ENCODE data around the gene NOL8.
A peak's percentile ranks its signal among the peaks of the same experiment; 100 is the strongest.

Gene NOL8

GRCh38 chr9:92312887-92313623, 12.1 kb downstream of the NOL8 start:
- DNase-seq (ENCODE audit: low spot score): no peak

GRCh38 chr9:92310562-92310961, 14.6 kb downstream of the NOL8 start:
- DNase-seq (ENCODE audit: low spot score): no peak

GRCh38 chr9:92308893-92309292, 16.3 kb downstream of the NOL8 start:
- no peak for DNase-seq (ENCODE audit: low spot score)

GRCh38 chr9:92300936-92301335, 24.2 kb downstream of the NOL8 start:
- DNase-seq (ENCODE audit: low spot score): no peak

GRCh38 chr9:92299116-92299515, 26.0 kb downstream of the NOL8 start:
- DNase-seq (ENCODE audit: low spot score): peak; percentile 58

- DNase-seq (ENCODE audit: low spot score): no peak
These were observed 27.1 kb downstream of the NOL8 start for GRCh38 chr9:92298036-92298435.

- no peak for DNase-seq (ENCODE audit: low spot score)
These were observed 27.5 kb downstream of the NOL8 start for GRCh38 chr9:92297611-92298010.

GRCh38 chr9:92295827-92296258, 29.3 kb downstream of the NOL8 start:
- DNase-seq (ENCODE audit: low spot score): no peak

GRCh38 chr9:92295240-92295790, 29.8 kb downstream of the NOL8 start:
- DNase-seq (ENCODE audit: low spot score): no peak

- no peak for DNase-seq (ENCODE audit: low spot score)
These were observed 30.9 kb downstream of the NOL8 start for GRCh38 chr9:92294297-92294676.

- DNase-seq (ENCODE audit: low spot score): peak; percentile 98
These were observed 31.5 kb downstream of the NOL8 start, which contains the start of gene IARS1 for GRCh38 chr9:92293452-92294296. TSS of gene IARS1 (minus strand) at chr9:92293697. CDS start at chr9:92289419, 4,278 bp downstream.

- no peak for DNase-seq (ENCODE audit: low spot score)
These were observed 32.1 kb downstream of the NOL8 start for GRCh38 chr9:92293075-92293354.

GRCh38 chr9:92292338-92293074, 32.6 kb downstream of the NOL8 start:
- no peak for DNase-seq (ENCODE audit: low spot score)

- DNase-seq (ENCODE audit: low spot score): no peak
These were observed 33.6 kb downstream of the NOL8 start for GRCh38 chr9:92291577-92291976.

- no peak for DNase-seq (ENCODE audit: low spot score)
These were observed 34.2 kb downstream of the NOL8 start for GRCh38 chr9:92290785-92291429.

- DNase-seq (ENCODE audit: low spot score): no peak
These were observed 35.3 kb downstream of the NOL8 start for GRCh38 chr9:92289708-92290390.

GRCh38 chr9:92279302-92279701, 45.8 kb downstream of the NOL8 start:
- DNase-seq (ENCODE audit: low spot score): no peak

- no peak for DNase-seq (ENCODE audit: low spot score)
These were observed 47.0 kb downstream of the NOL8 start for GRCh38 chr9:92278110-92278509.

GRCh38 chr9:92276331-92277032, 48.7 kb downstream of the NOL8 start:
- no peak for DNase-seq (ENCODE audit: low spot score)

GRCh38 chr9:92275541-92275940, 49.6 kb downstream of the NOL8 start:
- no peak for DNase-seq (ENCODE audit: low spot score)

- DNase-seq (ENCODE audit: low spot score): no peak
These were observed 54.6 kb downstream of the NOL8 start for GRCh38 chr9:92270511-92270910.
